ENCODE data around the gene ASCL5. TPM values are rescaled to one million over a fixed set of nuclear protein-coding genes. Genes with fewer than 3 reads are reported as not detected.

Gene ASCL5
- total and polyA plus RNA-seq, 9 of the 15 experiments (the other 6 are each of a cell fraction or from before 2014, with no cell fraction given), result 0.09 TPM; not detected in 8

DNA sequence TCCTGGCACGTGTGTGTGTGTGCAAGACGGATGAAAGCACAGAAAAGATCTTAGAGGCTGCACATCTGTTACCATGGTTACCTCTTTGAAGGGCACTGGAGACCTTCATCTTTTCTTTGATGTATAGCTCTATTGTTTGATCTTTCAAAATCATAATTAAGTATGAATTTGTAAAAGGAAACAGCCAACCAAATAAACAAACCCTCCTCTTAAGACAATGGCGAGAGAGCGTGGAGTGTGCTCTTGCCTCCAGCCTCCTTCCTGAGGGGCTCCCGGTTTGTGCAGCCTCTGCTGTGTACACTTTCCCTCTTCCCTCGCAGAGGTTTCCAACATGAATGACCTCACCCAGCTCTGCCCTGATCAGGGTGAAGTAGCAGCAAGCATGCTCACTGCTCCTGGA lies 42.7 kb downstream of the ASCL5 start:
- no peak for ATAC-seq
- FAIRE-seq, result no peak
- H3K4me3 ChIP-seq, result no peak overlapping the region
- intact Hi-C loops (cut with micrococcal nuclease) (loop anchor here (10.0 kb wide), 1 partner anchor 101 kb away; no protein-coding TSS in a partner anchor), in situ Hi-C loops (cut with MboI) (no loop called here)
- H3K27me3 ChIP-seq (ENCODE audit: control insufficient read depth in 2 of 2, insufficient read depth in 2 of 2, low read length in 2 of 2), result peaks cover 30 to 66% of the 10 kb centered on the region in 2 experiments
- H4K20me1 ChIP-seq (replicated peaks; ENCODE audit: control insufficient read depth, insufficient read depth, low read length), result peaks cover 6% of the 10 kb centered on the region
- H3K4me2 ChIP-seq (ENCODE audit: insufficient read depth, low read length), result no peak overlapping the region
- POLR2A ChIA-PET, result interaction anchor here (1.2 to 1.5 kb wide), 2 partner anchors 9 to 10 kb away, joined by 3 read pairs; no protein-coding TSS in a partner anchor
- H3K79me2 ChIP-seq (ENCODE audit: control insufficient read depth, insufficient read depth, low read length), result no peaks in the 10 kb centered on the region
- CTCF ChIA-PET (ENCODE audit: low intra/inter-chr PET ratio), result interaction anchor here (0.6 kb wide), 1 partner anchor 139 kb away, joined by 3 read pairs; no protein-coding TSS in a partner anchor
- no peak overlapping the region for H3K9ac ChIP-seq (ENCODE audit: insufficient read depth in 1 of 2, low read depth in 2 of 2, low read length in 2 of 2)
- no peaks in the 10 kb centered on the region for H3K4me1 ChIP-seq (replicated peaks in 1 of 2; ENCODE audit: control insufficient read depth in 2 of 2, insufficient read depth in 2 of 2, low read length in 2 of 2)
- TF ChIP-seq RFX1 (IDR thresholded peaks at IDR 0.05) (peak; percentile 89), ARID1B (IDR thresholded peaks at IDR 0.05) (no peak)
- no peak overlapping the region for H2AFZ ChIP-seq (ENCODE audit: low read depth, low read length)
- no TSS peak for BruUV-seq (replicated peaks)
- 4% methylated on average over 6 of the region's 6 CpGs for WGBS (ENCODE audit: insufficient coverage, low coverage, missing lambda C conversion rate)
- H3K9me1 ChIP-seq (ENCODE audit: control insufficient read depth, insufficient read depth, low read length), result no peaks in the 10 kb centered on the region
- no peak for DNase-seq (ENCODE audit: extremely low read depth in 1 of 4, low spot score in 3 of 4)
- H3K27ac ChIP-seq (ENCODE audit: extremely low read depth, low read depth, low read length), result no peak overlapping the region
- no peaks in the 10 kb centered on the region for H3K9me3 ChIP-seq (replicated peaks; ENCODE audit: control insufficient read depth, insufficient read depth, low read depth, low read length)
- no peaks in the 10 kb centered on the region for H3K36me3 ChIP-seq (ENCODE audit: control insufficient read depth, insufficient read depth, low read length)

DNA sequence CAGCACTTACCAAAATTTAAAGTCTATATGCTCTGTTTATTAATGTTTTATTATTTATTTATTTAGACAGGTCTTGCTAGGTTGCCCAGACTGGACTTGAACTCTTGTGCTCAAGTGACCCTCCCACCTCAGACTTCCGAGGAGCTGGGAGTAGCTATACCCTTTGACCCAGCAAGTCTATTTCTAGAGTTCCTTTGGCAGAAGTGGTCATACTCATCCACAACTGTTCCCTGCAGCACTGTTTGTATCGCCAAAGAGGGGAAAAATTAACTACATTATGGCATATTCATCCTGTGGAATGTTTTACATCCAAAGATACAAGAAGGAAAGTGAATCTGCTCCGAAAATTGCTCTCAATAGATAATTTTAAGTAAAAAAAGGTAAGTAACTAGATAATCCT lies 43.2 kb downstream of the ASCL5 start:
- no TSS peak for BruUV-seq (replicated peaks)
- intact Hi-C loops (cut with micrococcal nuclease), result loop anchor here (10.0 kb wide), 1 partner anchor 101 kb away; no protein-coding TSS in a partner anchor
- H3K9me3 ChIP-seq (replicated peaks; ENCODE audit: control insufficient read depth, insufficient read depth, low read depth, low read length), result no peaks in the 10 kb centered on the region
- no peak for TF ChIP-seq ZNF696 (CRISPR knock-in tag; conservative IDR thresholded peaks at IDR 0.05)
- TF ChIP-seq BHLHE40 (IDR thresholded peaks at IDR 0.05; ENCODE audit: low read length), result no peak
- no peak for TF ChIP-seq ZNF644 (tag; IDR thresholded peaks at IDR 0.05; ENCODE audit: low read depth)
- no peak for TF ChIP-seq SMAD1 (IDR thresholded peaks at IDR 0.05; ENCODE audit: low read depth, low read length, partially characterized antibody)
- no peak for TF ChIP-seq DNMT1 (IDR thresholded peaks at IDR 0.05)
- TF ChIP-seq, protein P1, sequence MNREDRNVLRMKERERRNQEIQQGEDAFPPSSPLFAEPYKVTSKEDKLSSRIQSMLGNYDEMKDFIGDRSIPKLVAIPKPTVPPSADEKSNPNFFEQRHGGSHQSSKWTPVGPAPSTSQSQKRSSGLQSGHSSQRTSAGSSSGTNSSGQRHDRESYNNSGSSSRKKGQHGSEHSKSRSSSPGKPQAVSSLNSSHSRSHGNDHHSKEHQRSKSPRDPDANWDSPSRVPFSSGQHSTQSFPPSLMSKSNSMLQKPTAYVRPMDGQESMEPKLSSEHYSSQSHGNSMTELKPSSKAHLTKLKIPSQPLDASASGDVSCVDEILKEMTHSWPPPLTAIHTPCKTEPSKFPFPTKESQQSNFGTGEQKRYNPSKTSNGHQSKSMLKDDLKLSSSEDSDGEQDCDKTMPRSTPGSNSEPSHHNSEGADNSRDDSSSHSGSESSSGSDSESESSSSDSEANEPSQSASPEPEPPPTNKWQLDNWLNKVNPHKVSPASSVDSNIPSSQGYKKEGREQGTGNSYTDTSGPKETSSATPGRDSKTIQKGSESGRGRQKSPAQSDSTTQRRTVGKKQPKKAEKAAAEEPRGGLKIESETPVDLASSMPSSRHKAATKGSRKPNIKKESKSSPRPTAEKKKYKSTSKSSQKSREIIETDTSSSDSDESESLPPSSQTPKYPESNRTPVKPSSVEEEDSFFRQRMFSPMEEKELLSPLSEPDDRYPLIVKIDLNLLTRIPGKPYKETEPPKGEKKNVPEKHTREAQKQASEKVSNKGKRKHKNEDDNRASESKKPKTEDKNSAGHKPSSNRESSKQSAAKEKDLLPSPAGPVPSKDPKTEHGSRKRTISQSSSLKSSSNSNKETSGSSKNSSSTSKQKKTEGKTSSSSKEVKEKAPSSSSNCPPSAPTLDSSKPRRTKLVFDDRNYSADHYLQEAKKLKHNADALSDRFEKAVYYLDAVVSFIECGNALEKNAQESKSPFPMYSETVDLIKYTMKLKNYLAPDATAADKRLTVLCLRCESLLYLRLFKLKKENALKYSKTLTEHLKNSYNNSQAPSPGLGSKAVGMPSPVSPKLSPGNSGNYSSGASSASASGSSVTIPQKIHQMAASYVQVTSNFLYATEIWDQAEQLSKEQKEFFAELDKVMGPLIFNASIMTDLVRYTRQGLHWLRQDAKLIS (CRISPR knock-in tag; IDR thresholded peaks at IDR 0.05), result no peak
- no peak for TF ChIP-seq CHCHD3 (CRISPR knock-in tag; IDR thresholded peaks at IDR 0.05)
- H3K4me2 ChIP-seq (ENCODE audit: insufficient read depth, low read length), result no peak overlapping the region
- peaks cover 6% of the 10 kb centered on the region for H4K20me1 ChIP-seq (replicated peaks; ENCODE audit: control insufficient read depth, insufficient read depth, low read length)
- H3K79me2 ChIP-seq (ENCODE audit: control insufficient read depth, insufficient read depth, low read length), result no peaks in the 10 kb centered on the region
- 0% methylated on average over 3 of the region's 3 CpGs for WGBS (ENCODE audit: insufficient coverage, low coverage, missing lambda C conversion rate)
- H3K27me3 ChIP-seq (ENCODE audit: control insufficient read depth in 2 of 2, insufficient read depth in 2 of 2, low read length in 2 of 2), result peaks cover 29 to 66% of the 10 kb centered on the region in 2 experiments
- no peaks in the 10 kb centered on the region for H3K36me3 ChIP-seq (ENCODE audit: control insufficient read depth, insufficient read depth, low read length)
- no peak overlapping the region for H3K9ac ChIP-seq (ENCODE audit: insufficient read depth in 1 of 2, low read depth in 2 of 2, low read length in 2 of 2)
- DNase-seq (ENCODE audit: extremely low read depth in 1 of 4, low spot score in 3 of 4) (no peak), FAIRE-seq (no peak), ATAC-seq (no peak)
- ChIA-PET CTCF (ENCODE audit: low intra/inter-chr PET ratio) (no interaction called here), POLR2A (interaction anchor here (1.2 to 1.5 kb wide), 2 partner anchors 9 to 10 kb away, joined by 3 read pairs; no protein-coding TSS in a partner anchor)
- H3K4me1 ChIP-seq (replicated peaks in 1 of 2; ENCODE audit: control insufficient read depth in 2 of 2, insufficient read depth in 2 of 2, low read length in 2 of 2), result no peaks in the 10 kb centered on the region
- H3K27ac ChIP-seq (ENCODE audit: extremely low read depth, low read depth, low read length), result no peak overlapping the region
- H3K9me1 ChIP-seq (ENCODE audit: control insufficient read depth, insufficient read depth, low read length), result no peaks in the 10 kb centered on the region
- in situ Hi-C loops (cut with MboI), result no loop called here
- H3K4me3 ChIP-seq, result no peak overlapping the region
- H2AFZ ChIP-seq (ENCODE audit: low read depth, low read length), result no peak overlapping the region

All from K562 (cell line).